PFSK-1 (cell line): ENCODE measurements around the gene KCNQ1.

ENCODE experiments used
- FOXP2 ChIP-seq: optimal IDR thresholded peaks from 2 replicates; pipeline ENCODE3; 2011; ENCODE audit warnings: borderline replicate concordance, control low read depth, inconsistent platforms; ENCODE audit not compliant: insufficient read depth; ENCODE audit errors: extremely low read length, extremely low read depth
- POLR2AphosphoS5 ChIP-seq: IDR thresholded peaks from 2 replicates; pipeline ENCODE4 v1.6.1; 2012; ENCODE audit warnings: low read depth, mild to moderate bottlenecking, control low read depth, low read length, moderate library complexity
- REST ChIP-seq, 2 experiments: IDR thresholded peaks; 2 replicates each; pipeline versions ENCODE4 v1.6.1 to v1.8.0; 2011 to 2012; ENCODE audit warnings: low read depth in 2 of 2, low read length in 2 of 2, control low read depth in 1 of 2, inconsistent platforms in 1 of 2, mild to moderate bottlenecking in 1 of 2, moderate library complexity in 1 of 2; ENCODE audit not compliant: insufficient read depth in 1 of 2
- SIN3A ChIP-seq: IDR thresholded peaks from 2 replicates; pipeline ENCODE4 v1.6.1; 2012; ENCODE audit warnings: mild to moderate bottlenecking, low read length, moderate library complexity, borderline replicate concordance; ENCODE audit not compliant: insufficient read depth
- TAF1 ChIP-seq: IDR thresholded peaks from 2 replicates; pipeline ENCODE4 v1.6.1; 2012; ENCODE audit warnings: low read length, control low read depth, borderline replicate concordance; ENCODE audit not compliant: insufficient read depth

- TF ChIP-seq REST (IDR thresholded peaks at IDR 0.05; ENCODE audit: insufficient read depth in 1 of 2, low read depth in 2 of 2, low read length in 2 of 2) = no peak
- no peak for TF ChIP-seq TAF1
- TF ChIP-seq POLR2AphosphoS5 = no peak
- no peak for TF ChIP-seq SIN3A
- TF ChIP-seq FOXP2 = no peak
Observed at GRCh38 chr11:2767801-2768200, 323.0 kb downstream of the KCNQ1 start.
